ENCODE measurements around the gene CABP2. TPM values are rescaled to one million over a fixed set of nuclear protein-coding genes. Genes with fewer than 3 reads are reported as not detected.
A peak's percentile ranks its signal among the peaks of the same experiment; 100 is the strongest.

Gene CABP2
- total and polyA plus RNA-seq, 10 of the 15 experiments (the other 5 are each of a cell fraction or from before 2014, with no cell fraction given): not detected

DNA sequence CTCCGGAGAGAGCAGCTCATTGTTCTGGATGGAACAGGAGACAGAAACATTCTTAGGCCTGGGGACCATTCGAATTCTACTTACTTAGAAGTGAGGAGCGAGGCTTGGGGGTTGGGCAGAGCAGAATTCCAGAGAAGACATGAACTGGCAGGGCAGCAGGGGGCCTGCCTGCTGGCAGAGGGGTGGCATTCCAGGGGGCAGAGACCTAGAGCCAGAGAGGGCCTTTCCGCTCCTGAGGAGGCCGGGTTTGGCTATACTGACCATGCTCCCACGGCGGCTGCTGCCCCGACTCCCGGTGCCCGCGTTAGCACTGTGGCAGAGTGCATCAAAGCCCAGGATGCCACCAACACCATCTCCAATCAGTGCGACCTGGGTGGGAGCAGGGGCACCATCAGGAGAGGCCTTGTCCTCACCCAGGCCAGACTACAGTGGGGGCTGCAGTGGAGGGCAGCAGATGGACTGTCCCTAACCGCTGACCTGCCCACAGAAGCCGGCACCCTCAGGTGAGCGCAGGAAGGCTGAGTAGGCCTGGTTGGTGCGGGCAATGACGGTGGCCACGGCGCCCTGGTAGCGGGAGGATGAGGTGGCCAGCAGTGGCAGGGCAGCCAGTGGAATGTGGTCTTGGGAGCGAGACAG, 25.5 kb downstream of the CABP2 start:
- SMC1A ChIA-PET (ENCODE audit: uncharacterized antibody, unreplicated experiment): no interaction called here
- ATAC-seq: no peak
- intact Hi-C loops (cut with micrococcal nuclease; ENCODE audit: unreplicated experiment) (no loop called here), in situ Hi-C loops (cut with MboI) (no loop called here)
- DNase-seq (ENCODE audit: low read depth, low spot score): no peak
- TF ChIP-seq PAX8 (IDR thresholded peaks at IDR 0.05): no peak
- WGBS (ENCODE audit: insufficient coverage, insufficient replicate concordance, low lambda C conversion rate, missing lambda C conversion rate): 90% methylated on average over 21 of the region's 21 CpGs
- no peaks in the 10 kb centered on the region for H3K9me3 ChIP-seq (replicated peaks; ENCODE audit: control insufficient read depth, insufficient read depth, low read length)
- no peak overlapping the region for H3K4me2 ChIP-seq (ENCODE audit: control insufficient read depth, insufficient read depth)
- H3K27me3 ChIP-seq (replicated peaks in 1 of 2; ENCODE audit: control insufficient read depth in 2 of 2, insufficient read depth in 2 of 2, low read length in 1 of 2): no peaks in the 10 kb centered on the region
- H3K79me2 ChIP-seq (ENCODE audit: control insufficient read depth, insufficient read depth, low read length): no peaks in the 10 kb centered on the region
- H2AFZ ChIP-seq (ENCODE audit: control insufficient read depth, low read depth, low read length): no peak overlapping the region
- POLR2A ChIA-PET: no interaction called here
- H3K27ac ChIP-seq (ENCODE audit: control insufficient read depth, insufficient read depth): no peak overlapping the region
- FAIRE-seq: no peak
- BruUV-seq (replicated peaks): no TSS peak
- H3K9ac ChIP-seq (ENCODE audit: control insufficient read depth, insufficient read depth, low read length): no peak overlapping the region
- H3K4me1 ChIP-seq (ENCODE audit: control insufficient read depth, insufficient read depth, low read length): no peaks in the 10 kb centered on the region; the same call in 1 of the 2 replicates
- no peaks in the 10 kb centered on the region; the same call in 1 of the 2 replicates for H4K20me1 ChIP-seq (ENCODE audit: control insufficient read depth, insufficient read depth)
- CTCF ChIA-PET: no interaction called here
- H3K36me3 ChIP-seq (ENCODE audit: control insufficient read depth in 2 of 2, insufficient read depth in 2 of 2, low read length in 1 of 2): peaks cover 0 to 10% of the 10 kb centered on the region in 2 experiments; a peak in 3 of 4 replicates
- no peak overlapping the region for H3K4me3 ChIP-seq
- RAD21 ChIA-PET (ENCODE audit: unreplicated experiment): no interaction called here

DNA sequence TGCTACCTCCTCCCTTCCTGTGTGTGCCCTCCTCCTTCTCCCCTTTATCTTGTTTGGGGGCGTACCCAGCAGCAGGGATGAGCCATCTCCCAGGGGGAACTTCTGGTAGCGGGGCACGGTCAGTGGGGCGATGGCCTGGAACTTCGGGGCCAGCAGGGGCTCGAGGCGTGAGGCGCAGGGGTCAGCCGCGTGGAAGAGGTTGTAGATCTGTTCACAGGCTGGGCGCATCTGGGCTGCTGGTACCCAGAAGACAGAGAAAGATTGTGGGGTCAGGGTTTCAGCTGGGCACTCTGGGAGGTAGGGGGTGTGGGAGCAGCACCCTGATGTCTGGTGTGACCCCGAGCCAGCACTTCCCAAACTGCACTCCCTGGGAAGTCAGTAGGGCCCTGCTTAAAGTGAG, 27.1 kb downstream of the CABP2 start:
- Histone ChIP-seq H4K20me1 (ENCODE audit: control insufficient read depth, insufficient read depth) (no peaks in the 10 kb centered on the region; the same call in 1 of the 2 replicates), H2AFZ (ENCODE audit: control insufficient read depth, low read depth, low read length) (no peak overlapping the region), H3K27ac (ENCODE audit: control insufficient read depth, insufficient read depth) (no peak overlapping the region), H3K36me3 (ENCODE audit: control insufficient read depth in 2 of 2, insufficient read depth in 2 of 2, low read length in 1 of 2) (peaks cover 0 to 9% of the 10 kb centered on the region in 2 experiments; a peak in 3 of 4 replicates), H3K27me3 (replicated peaks in 1 of 2; ENCODE audit: control insufficient read depth in 2 of 2, insufficient read depth in 2 of 2, low read length in 1 of 2) (no peaks in the 10 kb centered on the region), H3K4me2 (ENCODE audit: control insufficient read depth, insufficient read depth) (no peak overlapping the region), H3K4me1 (ENCODE audit: control insufficient read depth, insufficient read depth, low read length) (no peaks in the 10 kb centered on the region; the same call in 1 of the 2 replicates), H3K79me2 (ENCODE audit: control insufficient read depth, insufficient read depth, low read length) (no peaks in the 10 kb centered on the region), H3K4me3 (no peak overlapping the region), H3K9me3 (replicated peaks; ENCODE audit: control insufficient read depth, insufficient read depth, low read length) (no peaks in the 10 kb centered on the region), H3K9ac (ENCODE audit: control insufficient read depth, insufficient read depth, low read length) (no peak overlapping the region)
- TSS peak; percentile 16 for BruUV-seq (replicated peaks)
- 90% methylated on average over 12 of the region's 12 CpGs for WGBS (ENCODE audit: insufficient coverage, insufficient replicate concordance, low lambda C conversion rate, missing lambda C conversion rate)
- FAIRE-seq (no peak), DNase-seq (ENCODE audit: low read depth, low spot score) (no peak), ATAC-seq (no peak)
- ChIA-PET POLR2A (no interaction called here), RAD21 (ENCODE audit: unreplicated experiment) (no interaction called here), CTCF (no interaction called here), SMC1A (ENCODE audit: uncharacterized antibody, unreplicated experiment) (no interaction called here)
- in situ Hi-C loops (cut with MboI) (no loop called here), intact Hi-C loops (cut with micrococcal nuclease; ENCODE audit: unreplicated experiment) (no loop called here)
- TF ChIP-seq CEBPB (IDR thresholded peaks at IDR 0.05; ENCODE audit: borderline replicate concordance in 1 of 2, low read depth in 2 of 2, low read length in 2 of 2): no peak
- TF ChIP-seq RAD51 (IDR thresholded peaks at IDR 0.05): no peak
- TF ChIP-seq NR2C1 (IDR thresholded peaks at IDR 0.05): no peak
- TF ChIP-seq FOXM1 (IDR thresholded peaks at IDR 0.05; ENCODE audit: low read depth, low read length): no peak
